Keratinocyte (primary cell): ENCODE data around the gene LEMD1. TPM values are rescaled to one million over a fixed set of nuclear protein-coding genes. Genes with fewer than 3 reads are reported as not detected.

Experiments used
- DNase-seq: peaks from one replicate; pipeline ENCODE4 v3.0.0-alpha.2; 2011; ENCODE audit warnings: low read depth, missing footprints, low spot score
- FAIRE-seq: peaks from 2 replicates; lab custom pipeline; 2011; peaks lifted over from hg19 to GRCh38; lab: Jason Lieb, UNC
- H2AFZ ChIP-seq: 2 replicates; pipeline ENCODE4 v1.6.0; 2012; ENCODE audit warnings: low read length, control low read depth, inconsistent platforms; ENCODE audit not compliant: control insufficient read depth
- H3K27ac ChIP-seq: 2 replicates; pipeline ENCODE4 v1.5.1; 2011; ENCODE audit warnings: low read length; ENCODE audit not compliant: control insufficient read depth, insufficient read depth
- H3K27me3 ChIP-seq: 3 replicates; pipeline ENCODE4 v1.6.0; 2011; ENCODE audit warnings: low read length; ENCODE audit not compliant: control insufficient read depth, insufficient read depth; ENCODE audit errors: extremely low read depth
- H3K36me3 ChIP-seq, 2 experiments: 2 replicates in 1 of 2; 3 replicates in 1 of 2; pipeline ENCODE4 v1.5.1; 2011; ENCODE audit warnings: low read length in 2 of 2, mild to moderate bottlenecking in 1 of 2; ENCODE audit not compliant: control insufficient read depth in 2 of 2, insufficient read depth in 2 of 2; ENCODE audit errors: extremely low read depth in 1 of 2
- H3K4me1 ChIP-seq: 3 replicates; pipeline ENCODE4 v1.5.1; 2011; ENCODE audit warnings: low read length; ENCODE audit not compliant: control insufficient read depth, insufficient read depth; ENCODE audit errors: extremely low read depth
- H3K4me2 ChIP-seq: 3 replicates; pipeline ENCODE4 v1.6.0; 2011; ENCODE audit warnings: low read depth, low read length; ENCODE audit not compliant: control insufficient read depth, insufficient read depth; ENCODE audit errors: extremely low read depth
- H3K4me3 ChIP-seq, 3 experiments: fragments of 200-600 bp in 1 of 3; sonication (generic) in 1 of 3; 2 replicates in 2 of 3; 3 replicates in 1 of 3; pipeline ENCODE4 v1.5.1; 2011 to 2016; ENCODE audit warnings: low read length in 3 of 3, mild to moderate bottlenecking in 3 of 3, control low read depth in 2 of 3, inconsistent platforms in 1 of 3, low read depth in 1 of 3, mixed read lengths in 1 of 3, mixed run types in 1 of 3, moderate library complexity in 1 of 3; ENCODE audit not compliant: control insufficient read depth in 2 of 3, insufficient read depth in 2 of 3; ENCODE audit errors: extremely low read depth in 1 of 3
- H3K79me2 ChIP-seq: 2 replicates; pipeline ENCODE4 v1.6.0; 2012; ENCODE audit warnings: low read length; ENCODE audit not compliant: control insufficient read depth, insufficient read depth
- H3K9ac ChIP-seq: 3 replicates; pipeline ENCODE4 v1.6.0; 2011; ENCODE audit warnings: low read length; ENCODE audit not compliant: control insufficient read depth, insufficient read depth; ENCODE audit errors: extremely low read depth
- H3K9me1 ChIP-seq: 3 replicates; pipeline ENCODE4 v1.6.0; 2011; ENCODE audit warnings: low read length; ENCODE audit not compliant: control insufficient read depth, insufficient read depth; ENCODE audit errors: extremely low read depth
- H3K9me3 ChIP-seq: 2 replicates; pipeline ENCODE4 v1.5.1; 2012; ENCODE audit warnings: low read depth, low read length; ENCODE audit not compliant: control insufficient read depth
- H4K20me1 ChIP-seq: 3 replicates; pipeline ENCODE4 v1.6.0; 2011; ENCODE audit warnings: low read length; ENCODE audit not compliant: control insufficient read depth, insufficient read depth; ENCODE audit errors: extremely low read depth
- CTCF ChIP-seq, 3 experiments: IDR thresholded peaks in 1 of 3; conservative IDR thresholded peaks in 1 of 3; optimal IDR thresholded peaks in 1 of 3; 2 replicates in 2 of 3; 3 replicates in 1 of 3; pipeline versions ENCODE3 to v1.5.1; 2011; ENCODE audit warnings: low read length in 3 of 3, mild to moderate bottlenecking in 3 of 3, moderate library complexity in 2 of 3, control low read depth in 1 of 3, inconsistent platforms in 1 of 3; ENCODE audit not compliant: insufficient read depth in 2 of 3; ENCODE audit errors: extremely low read depth in 1 of 3
- EZH2 ChIP-seq: IDR thresholded peaks from one replicate; pipeline ENCODE4 v1.6.1; 2012; ENCODE audit warnings: inconsistent platforms, mild to moderate bottlenecking, low read length, moderate library complexity
- dilution Hi-C: fragments of 300-500 bp; cut with MboI; formaldehyde crosslinking; loops from one replicate; pipeline ENCODE4 v1.7.0; 2020; ENCODE audit warnings: low sequenced_read_pairs; ENCODE audit not compliant: extremely low pct_ligation_motif_present
- polyA plus RNA-seq, 5 experiments: library from polyadenylated mRNA; depleted of rRNA in 3 of 5; stranded (reverse) in 3 of 5; stranded (forward) in 1 of 5; unstranded in 1 of 5; fragments of >200 nt; gene quantifications; 1 replicate in 1 of 5; 2 replicates in 3 of 5; 3 replicates in 1 of 5; pipeline versions ENCODE4 v1.2.1 to v1.2.3, GENCODE V29; 2011 to 2012; ENCODE audit warnings: missing spikeins in 2 of 5, low read depth in 1 of 5, low replicate concordance in 1 of 5

Gene LEMD1
- polyA plus RNA-seq, 1 donor (not counting 4 experiments of a cell fraction or from before 2014, with no cell fraction given) = 1.9 TPM

- Histone ChIP-seq H3K27me3 (peaks cover 13% of the 10 kb centered on the region), H3K27ac (no peak overlapping the region), H3K79me2 (no peaks in the 10 kb centered on the region), H4K20me1 (no peaks in the 10 kb centered on the region), H2AFZ (no peak overlapping the region), H3K9ac (no peak overlapping the region), H3K36me3 (no peaks in the 10 kb centered on the region), H3K4me1 (peaks cover 3% of the 10 kb centered on the region), H3K4me2 (no peak overlapping the region), H3K4me3 (no peak overlapping the region), H3K9me3 (no peaks in the 10 kb centered on the region), H3K9me1 (no peaks in the 10 kb centered on the region)
- dilution Hi-C loops = no loop called here
- no peak for FAIRE-seq
- no peak for TF ChIP-seq EZH2
- no peak for TF ChIP-seq CTCF (optimal IDR thresholded peaks at IDR 0.05 in 1 of 3, IDR thresholded peaks at IDR 0.05 in 1 of 3, conservative IDR thresholded peaks at IDR 0.05 in 1 of 3; ENCODE audit: extremely low read depth in 1 of 3, insufficient read depth in 2 of 3, low read length in 3 of 3)
- no peak for DNase-seq
Observed at GRCh38 chr1:205380882-205381281, 41.0 kb downstream of the LEMD1 start.

- dilution Hi-C loops = no loop called here
- Histone ChIP-seq H3K27me3 (peaks cover 13% of the 10 kb centered on the region), H2AFZ (no peak overlapping the region), H3K36me3 (no peaks in the 10 kb centered on the region), H3K4me3 (no peak overlapping the region), H3K4me1 (peaks cover 17% of the 10 kb centered on the region), H3K9me3 (no peaks in the 10 kb centered on the region), H3K9ac (no peak overlapping the region), H3K9me1 (no peaks in the 10 kb centered on the region), H3K4me2 (no peak overlapping the region), H3K79me2 (no peaks in the 10 kb centered on the region), H3K27ac (no peak overlapping the region), H4K20me1 (no peaks in the 10 kb centered on the region)
- no peak for FAIRE-seq
- no peak for DNase-seq
- TF ChIP-seq EZH2 (no peak), CTCF (optimal IDR thresholded peaks at IDR 0.05 in 1 of 3, IDR thresholded peaks at IDR 0.05 in 1 of 3, conservative IDR thresholded peaks at IDR 0.05 in 1 of 3; ENCODE audit: extremely low read depth in 1 of 3, insufficient read depth in 2 of 3, low read length in 3 of 3) (no peak)
Observed at GRCh38 chr1:205379056-205379455, 42.8 kb downstream of the LEMD1 start.
